Sigmoid colon (tissue), 4 donors: ENCODE results near the gene MRPS27.

Experiments
- EP300 ChIP-seq, 4 donors: sonication (generic); formaldehyde crosslinking; IDR thresholded peaks; one replicate each; pipeline ENCODE4 v1.6.1; 2017; ENCODE audit warnings: antibody characterized with exemption in 4 of 4
- POLR2AphosphoS5 ChIP-seq, 4 donors: sonication (generic); formaldehyde crosslinking; IDR thresholded peaks; one replicate each; pipeline ENCODE4 v1.6.1; 2017; ENCODE audit warnings: antibody characterized with exemption in 4 of 4

- TF ChIP-seq POLR2AphosphoS5 (IDR thresholded peaks at IDR 0.05) (no peak), EP300 (IDR thresholded peaks at IDR 0.05) (no peak)
Observed at GRCh38 chr5:72282878-72283277, 37.2 kb downstream of the MRPS27 start.
